Sigmoid colon (tissue), 7 donors: ENCODE measurements around the gene ARHGEF1. TPM values are rescaled to one million over a fixed set of nuclear protein-coding genes. Genes with fewer than 3 reads are reported as not detected.
A peak's percentile ranks its signal among the peaks of the same experiment; 100 is the strongest.

Experiments used
- DNase-seq: peaks from one replicate; pipeline ENCODE4 v3.0.0-alpha.2; 2019
- H3K27ac ChIP-seq, 4 donors: fragments of 200-600 bp; sonication (generic); one replicate each; pipeline ENCODE4 v1.5.1; 2016 to 2019; ENCODE audit warnings: mild to moderate bottlenecking in 1 of 4
- H3K27me3 ChIP-seq, 3 donors: fragments of 200-600 bp; sonication (generic); one replicate each; pipeline ENCODE4 v1.5.1; 2019; ENCODE audit warnings: mild to moderate bottlenecking in 1 of 3
- H3K36me3 ChIP-seq, 4 donors: fragments of 200-600 bp; sonication (generic); one replicate each; pipeline ENCODE4 v1.5.1; 2016 to 2019
- H3K4me1 ChIP-seq, 4 donors: fragments of 200-600 bp; sonication (generic); one replicate each; pipeline ENCODE4 v1.5.1; 2017 to 2019
- H3K4me3 ChIP-seq, 4 donors: fragments of 200-600 bp; sonication (generic); one replicate each; pipeline ENCODE4 v1.5.1; 2017 to 2019; ENCODE audit warnings: mild to moderate bottlenecking in 2 of 4, moderate library complexity in 1 of 4
- H3K9me3 ChIP-seq, 4 donors: fragments of 200-600 bp in 3 of 4; sonication (generic) in 3 of 4; one replicate each; pipeline versions ENCODE4 v1.5.1 to v1.6.1; 2013 to 2019
- CTCF ChIP-seq, 4 experiments: fragments of 450-650 bp in 3 of 4; fragments of 200-600 bp in 1 of 4; IDR thresholded peaks; one replicate each; pipeline ENCODE4 v1.5.1; 2016 to 2019; ENCODE audit warnings: antibody characterized with exemption in 4 of 4, mild to moderate bottlenecking in 3 of 4, moderate library complexity in 2 of 4
- EP300 ChIP-seq, 4 donors: sonication (generic); formaldehyde crosslinking; IDR thresholded peaks; one replicate each; pipeline ENCODE4 v1.6.1; 2017; ENCODE audit warnings: antibody characterized with exemption in 4 of 4
- POLR2A ChIP-seq, 2 donors: fragments of 450-650 bp; IDR thresholded peaks; one replicate each; pipeline ENCODE4 v1.6.1; 2016; ENCODE audit warnings: antibody characterized with exemption in 2 of 2, mild to moderate bottlenecking in 2 of 2, moderate library complexity in 2 of 2
- POLR2AphosphoS5 ChIP-seq, 4 donors: sonication (generic); formaldehyde crosslinking; IDR thresholded peaks; one replicate each; pipeline ENCODE4 v1.6.1; 2017; ENCODE audit warnings: antibody characterized with exemption in 4 of 4
- WGBS, 2 donors: extraction: QIAGEN DNeasy Blood & Tissue Kit; methylation state at CpG; one replicate each; pipeline ENCODE4 v1.1.7; 2013; 5-methylcytosine and 5-hydroxymethylcytosine counted together
- intact Hi-C: fragments of 100-400 bp; cut with DNase I; formaldehyde crosslinking; loops from one replicate; pipeline ENCODE4 v1.15.1; 2023
- polyA plus RNA-seq, 3 donors: library from polyadenylated mRNA; stranded (reverse); fragments of 200-250 nt; gene quantifications; one replicate each; pipeline ENCODE4 v1.2.3, GENCODE V29; 2013
- total RNA-seq, 4 donors: library from RNA; depleted of rRNA; stranded (reverse); fragments of >200 nt; gene quantifications; one replicate each; pipeline ENCODE4 v1.1.0, GENCODE V29; 2016
- donor health status: healthy with polysubstance abuse.
- donor health status: Bipolar disorder and iron deficiency.
- donor health status: healthy.

Gene ARHGEF1
- total and polyA plus RNA-seq, 7 donors = 30.5 to 151 (median 36.7) TPM

- TF ChIP-seq CTCF (IDR thresholded peaks at IDR 0.05) (no peak), POLR2A (IDR thresholded peaks at IDR 0.05) (no peak), EP300 (IDR thresholded peaks at IDR 0.05) (no peak), POLR2AphosphoS5 (IDR thresholded peaks at IDR 0.05) (no peak)
- Histone ChIP-seq H3K27ac (no peak overlapping the region), H3K4me1 (peaks cover 0 to 21% (median 18%) of the 10 kb centered on the region in 4 donors), H3K27me3 (peaks cover 45 to 100% (median 79%) of the 10 kb centered on the region in 3 donors), H3K4me3 (no peak overlapping the region), H3K36me3 (no peaks in the 10 kb centered on the region), H3K9me3 (no peaks in the 10 kb centered on the region)
- intact Hi-C loops = no loop called here
- no peak for DNase-seq
- 71 to 76% methylated on average over 29 of the region's 29 CpGs for WGBS, 2 donors
These were observed 49.8 kb downstream of the ARHGEF1 start for GRCh38 chr19:41932720-41933332.

- no peak for DNase-seq
- 68 to 82% methylated on average over 7 of the region's 7 CpGs for WGBS, 2 donors
- peaks cover 0 to 10% (median 8%) of the 10 kb centered on the region in 4 donors for H3K4me1 ChIP-seq
- peaks cover 34 to 94% (median 70%) of the 10 kb centered on the region in 3 donors for H3K27me3 ChIP-seq
- TF ChIP-seq POLR2A (IDR thresholded peaks at IDR 0.05) = no peak
- TF ChIP-seq POLR2AphosphoS5 (IDR thresholded peaks at IDR 0.05) = no peak
- TF ChIP-seq EP300 (IDR thresholded peaks at IDR 0.05) = no peak
- no peak for TF ChIP-seq CTCF (IDR thresholded peaks at IDR 0.05)
- no peaks in the 10 kb centered on the region for H3K36me3 ChIP-seq
- H3K27ac ChIP-seq = no peak overlapping the region
- intact Hi-C loops = no loop called here
- H3K9me3 ChIP-seq = no peaks in the 10 kb centered on the region
- no peak overlapping the region for H3K4me3 ChIP-seq
These were observed 50.9 kb downstream of the ARHGEF1 start for GRCh38 chr19:41933693-41934426.

GRCh38 chr19:41934849-41935374 lies 51.9 kb downstream of the ARHGEF1 start:
- peaks cover 29 to 93% (median 67%) of the 10 kb centered on the region in 3 donors for H3K27me3 ChIP-seq
- TF ChIP-seq CTCF (IDR thresholded peaks at IDR 0.05) (peak; percentile 18 to 82 (median 74)), EP300 (IDR thresholded peaks at IDR 0.05) (no peak)
- DNase-seq = peak; percentile 75
- intact Hi-C loops = no loop called here
- 21 to 35% methylated on average over 7 of the region's 7 CpGs for WGBS, 2 donors
- no peaks in the 10 kb centered on the region for H3K9me3 ChIP-seq
- no peak overlapping the region for H3K4me3 ChIP-seq
- H3K27ac ChIP-seq = no peak overlapping the region
- H3K36me3 ChIP-seq = no peaks in the 10 kb centered on the region
- H3K4me1 ChIP-seq = peaks cover 0 to 8% (median 4%) of the 10 kb centered on the region in 4 donors

GRCh38 chr19:41935760-41936415 lies 52.9 kb downstream of the ARHGEF1 start:
- H3K9me3 ChIP-seq = no peaks in the 10 kb centered on the region
- peaks cover 31 to 93% (median 67%) of the 10 kb centered on the region in 3 donors for H3K27me3 ChIP-seq
- no peak for DNase-seq
- peaks cover 0 to 17% (median 14%) of the 10 kb centered on the region in 4 donors for H3K4me1 ChIP-seq
- WGBS, 2 donors = 24 to 38% methylated on average over 26 of the region's 26 CpGs
- H3K36me3 ChIP-seq = no peaks in the 10 kb centered on the region
- no peak overlapping the region for H3K27ac ChIP-seq
- intact Hi-C loops = no loop called here
- TF ChIP-seq CTCF (IDR thresholded peaks at IDR 0.05) = no peak
- no peak for TF ChIP-seq EP300 (IDR thresholded peaks at IDR 0.05)
- TF ChIP-seq POLR2A (IDR thresholded peaks at IDR 0.05) = no peak
- TF ChIP-seq POLR2AphosphoS5 (IDR thresholded peaks at IDR 0.05) = no peak
- no peak overlapping the region for H3K4me3 ChIP-seq
